NCI-H748 (cell line): ENCODE measurements around the gene GALNT2.

Experiments
- DNase-seq: peaks from one replicate; lab custom pipeline; 2025; ENCODE audit not compliant: unreplicated experiment; lab: John Stamatoyannopoulos, UW

GALNT2 gene

DNA sequence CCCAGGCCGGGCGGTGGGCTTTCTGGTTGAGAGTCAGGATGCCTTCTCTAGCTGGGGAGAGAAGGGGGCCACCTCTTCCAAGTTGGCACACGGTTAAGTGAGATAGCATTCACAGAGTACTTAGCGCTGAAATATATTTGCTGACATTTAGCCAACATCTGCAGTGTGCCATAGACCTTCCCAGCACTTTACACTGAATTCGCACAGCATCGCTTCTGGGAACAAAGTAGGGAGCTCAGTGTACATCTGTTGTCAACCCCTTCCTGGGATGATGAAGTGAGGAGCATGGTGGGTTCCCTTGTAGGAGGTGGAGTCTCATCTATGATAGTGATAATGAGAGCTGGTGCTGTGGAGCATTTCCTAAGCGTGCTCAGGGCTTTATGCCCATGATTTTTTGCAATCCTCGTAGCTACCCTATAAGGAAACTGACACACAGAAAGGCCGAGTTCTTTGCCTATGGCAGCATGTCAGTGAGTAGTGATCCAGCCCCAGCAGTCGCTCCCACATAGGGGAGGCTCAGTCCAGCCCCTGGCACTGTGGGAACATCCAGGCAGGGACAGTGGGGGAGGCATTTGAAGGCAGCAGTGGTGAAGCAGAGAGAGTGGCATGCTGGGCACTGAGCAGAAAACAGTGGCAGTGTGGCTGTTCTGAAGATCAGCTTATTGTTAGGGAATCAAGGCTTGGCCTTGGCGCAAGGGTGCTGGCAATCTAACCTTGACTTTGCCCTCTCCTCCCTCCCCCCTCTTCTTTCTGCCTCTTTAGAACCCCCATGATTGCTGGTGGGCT is 182.8 kb downstream of the GALNT2 start:
- no peak for DNase-seq

DNA sequence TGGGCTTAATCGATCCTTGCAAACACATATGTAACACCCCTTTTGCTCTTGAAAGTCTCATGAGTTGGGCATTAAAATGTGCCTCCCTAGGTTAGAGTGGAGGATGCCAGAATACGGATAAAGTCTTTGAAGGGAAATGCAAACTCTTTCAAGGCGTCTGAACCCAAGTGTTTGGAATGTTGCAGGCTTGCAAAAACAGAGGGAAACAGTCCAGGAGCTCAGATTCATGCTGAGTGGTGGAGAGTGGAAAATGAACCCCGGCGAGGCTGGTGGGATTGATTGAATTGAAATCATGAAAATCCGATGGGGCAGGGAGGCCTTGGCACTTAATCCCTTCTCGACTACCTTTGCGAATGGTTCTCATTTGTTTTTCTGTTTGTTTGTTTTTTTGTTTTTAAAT is 183.6 kb downstream of the GALNT2 start:
- no peak for DNase-seq

DNA sequence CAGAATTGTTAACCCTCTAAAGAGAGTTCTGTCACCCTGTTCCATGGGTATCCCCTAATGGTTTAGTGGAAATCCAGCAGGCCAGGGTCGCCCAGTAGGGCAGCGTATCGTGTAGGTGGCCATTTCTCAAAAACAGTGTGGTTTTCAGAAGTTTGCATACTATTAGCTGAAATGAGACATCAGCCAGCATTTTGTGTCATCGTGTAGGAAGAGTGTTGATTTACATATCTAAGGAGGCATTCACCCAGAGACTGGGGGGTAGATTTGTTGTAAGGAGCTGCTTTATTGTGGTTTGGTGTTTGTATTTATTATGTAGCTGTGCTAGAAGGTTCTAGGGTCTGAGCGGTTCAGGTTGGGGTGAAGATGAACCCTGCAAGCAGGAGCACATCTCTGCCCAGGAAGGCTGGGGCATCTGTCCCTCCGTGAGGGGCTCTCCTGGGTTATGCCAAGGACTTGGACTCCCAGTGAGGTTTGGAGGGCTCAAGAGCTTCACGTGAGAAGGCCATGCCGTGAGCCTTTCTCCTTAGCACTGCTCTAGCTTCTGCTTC is 184.7 kb downstream of the GALNT2 start:
- no peak for DNase-seq

DNA sequence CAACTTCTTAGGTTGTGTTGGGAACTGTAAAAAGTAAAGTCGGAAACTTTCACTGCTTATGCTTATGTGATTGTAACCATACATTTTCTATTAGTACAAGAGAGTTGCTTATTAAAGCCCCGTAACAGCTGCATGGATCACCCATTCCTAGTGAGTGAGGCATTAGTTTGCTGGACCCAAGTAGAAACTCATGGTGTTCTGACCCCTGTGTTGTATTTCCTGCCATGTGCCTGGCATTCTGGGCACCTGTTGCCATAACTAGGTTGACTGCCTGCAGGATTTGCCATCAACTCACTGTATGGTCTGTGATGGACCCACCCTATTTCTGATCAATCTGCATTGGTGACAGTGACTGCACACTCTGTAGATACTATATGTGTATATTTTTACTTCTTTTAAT is 186.1 kb downstream of the GALNT2 start:
- DNase-seq = no peak

DNA sequence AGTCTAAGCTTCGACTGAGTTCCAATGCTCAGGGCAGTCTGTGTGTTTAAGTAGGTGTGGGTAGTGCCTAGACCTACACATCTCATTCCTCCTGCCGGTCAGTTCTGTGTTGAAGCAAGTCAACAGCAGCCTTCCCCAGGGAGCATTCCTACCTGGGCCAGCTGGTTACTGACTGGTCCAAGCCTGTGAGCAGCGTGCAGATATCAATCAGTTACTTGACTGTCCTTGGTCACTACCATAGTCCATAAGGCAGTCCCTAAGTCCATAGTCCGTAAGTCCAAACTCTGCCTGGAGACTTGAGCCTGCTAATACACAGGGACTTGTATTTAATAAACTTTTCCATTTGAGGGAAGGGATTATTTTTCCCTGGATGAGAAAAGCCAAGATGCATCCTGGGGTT is 187.2 kb downstream of the GALNT2 start:
- DNase-seq = no peak

DNA sequence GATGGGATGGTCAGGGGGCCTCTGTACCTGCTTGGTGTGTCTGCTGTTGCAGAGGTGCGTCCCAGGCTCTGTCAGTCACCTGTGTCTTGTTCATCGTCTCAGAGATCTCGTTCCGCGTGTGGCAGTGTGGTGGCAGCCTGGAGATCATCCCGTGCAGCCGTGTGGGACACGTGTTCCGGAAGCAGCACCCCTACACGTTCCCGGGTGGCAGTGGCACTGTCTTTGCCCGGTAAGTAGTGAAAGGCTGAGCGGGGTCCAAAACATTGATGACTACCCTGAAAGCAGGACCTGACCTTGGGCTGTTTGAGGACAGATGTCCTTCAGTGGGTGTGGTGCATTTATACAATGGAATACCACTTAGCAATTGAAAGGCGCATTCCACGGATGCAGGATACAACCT is 188.1 kb downstream of the GALNT2 start:
- peak; percentile 53 for DNase-seq

DNA sequence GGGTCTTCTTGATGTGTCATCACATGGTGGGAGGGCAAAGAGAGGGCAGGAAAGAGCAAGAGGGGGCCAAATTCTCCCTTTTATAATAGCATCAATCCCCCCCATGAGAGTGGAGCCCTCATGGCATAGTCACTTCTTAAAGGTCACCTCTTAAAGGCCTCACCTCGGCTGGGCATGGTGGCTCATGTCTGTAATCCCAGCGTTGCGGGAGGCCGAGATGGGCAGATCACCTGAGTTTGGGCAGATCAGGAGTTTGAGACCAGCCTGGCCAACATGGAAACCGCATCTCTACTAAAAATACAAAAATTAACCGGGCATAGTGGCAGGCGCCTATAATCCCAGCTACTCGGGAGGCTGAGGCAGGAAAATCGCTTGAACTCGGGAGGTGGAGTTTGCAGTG is 189.0 kb downstream of the GALNT2 start:
- no peak for DNase-seq

DNA sequence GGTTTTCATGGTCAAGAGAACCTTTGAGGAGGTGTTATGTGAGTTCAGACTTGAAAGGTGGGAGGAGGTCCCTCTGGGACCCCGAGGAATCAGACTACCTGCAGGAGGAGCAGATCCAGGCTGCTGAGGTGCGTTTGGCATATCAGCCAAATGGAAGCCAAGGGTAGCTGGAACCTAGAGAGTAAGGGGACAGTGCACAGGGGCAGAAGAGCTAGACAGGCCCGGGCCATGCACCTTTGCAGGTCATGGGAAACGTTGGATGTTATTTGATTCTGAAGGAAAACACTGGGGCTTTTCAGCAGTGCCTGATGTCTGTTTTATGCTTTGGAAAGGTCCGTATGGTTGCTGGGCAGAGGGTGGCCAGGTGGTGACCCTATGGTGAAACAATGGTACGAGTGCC is 189.9 kb downstream of the GALNT2 start:
- no peak for DNase-seq

DNA sequence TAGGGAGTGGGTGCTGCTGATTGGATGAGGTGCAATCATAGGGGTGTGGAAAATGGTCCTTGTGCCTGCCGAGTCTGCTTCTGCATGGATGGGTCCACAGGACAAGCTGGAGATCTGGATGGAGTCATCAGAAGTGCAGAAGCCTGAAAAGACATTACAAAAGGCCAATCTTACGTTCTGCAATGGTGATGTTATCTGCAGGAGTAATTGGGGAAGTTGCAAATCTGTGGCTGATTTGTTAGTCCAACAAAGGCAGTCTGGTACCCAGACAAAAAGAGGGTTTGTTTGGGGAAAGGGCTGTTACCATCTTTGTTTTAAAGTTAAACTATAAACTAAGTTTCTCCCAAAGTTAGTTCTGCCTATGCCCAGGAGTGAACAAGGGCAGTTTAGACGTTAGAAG is 192.6 kb downstream of the GALNT2 start:
- no peak for DNase-seq

DNA sequence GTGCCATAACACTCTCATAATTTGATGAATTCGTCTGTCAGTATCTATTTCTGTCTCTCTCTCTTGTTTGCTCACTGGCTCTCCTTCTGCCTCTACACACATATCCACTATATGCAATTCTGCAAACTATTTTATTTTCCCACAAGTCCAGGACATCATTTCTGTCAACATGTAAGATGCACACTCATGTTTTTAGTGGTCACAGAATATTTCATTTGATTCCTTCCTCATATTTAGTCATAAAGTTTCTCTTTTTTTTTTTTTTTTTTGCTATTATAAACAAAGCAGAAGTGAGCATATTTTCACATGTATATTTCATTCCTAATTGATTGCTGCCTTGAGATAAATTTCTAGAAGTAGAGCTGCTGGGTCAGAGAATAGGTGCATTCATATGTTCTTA is 193.8 kb downstream of the GALNT2 start:
- no peak for DNase-seq

DNA sequence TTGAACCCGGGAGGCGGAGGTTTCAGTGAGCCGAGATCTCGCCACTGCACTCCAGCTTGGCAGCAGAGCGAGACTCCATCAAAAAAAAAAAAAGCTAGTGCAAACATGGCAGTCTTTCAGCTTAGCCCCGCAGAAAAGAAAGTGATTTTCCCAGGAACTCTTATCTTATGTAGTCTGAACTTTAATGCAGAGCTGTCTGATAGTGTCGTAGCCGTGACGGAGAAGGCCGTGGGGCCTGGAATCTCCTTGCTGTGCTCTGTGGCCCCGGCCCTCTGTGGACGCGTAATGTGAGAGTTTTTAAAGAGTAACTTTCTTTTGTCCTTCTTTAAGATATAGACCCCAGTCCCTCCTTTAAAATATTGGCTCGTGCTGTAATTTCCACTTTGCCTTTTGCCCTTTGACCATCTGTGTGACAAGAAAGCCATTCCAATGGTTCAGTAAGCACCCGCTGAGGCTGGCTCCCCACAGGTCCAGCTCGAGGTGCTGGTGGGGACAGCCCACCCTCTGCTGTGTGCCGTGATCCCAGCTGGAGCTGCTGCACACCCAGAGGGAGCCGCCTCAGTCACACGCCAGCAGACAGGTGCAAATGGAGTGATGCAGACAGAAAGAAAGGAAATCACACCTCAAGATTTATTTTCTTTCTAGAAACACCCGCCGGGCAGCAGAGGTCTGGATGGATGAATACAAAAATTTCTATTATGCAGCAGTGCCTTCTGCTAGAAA is 195.1 kb downstream of the GALNT2 start:
- no peak for DNase-seq

DNA sequence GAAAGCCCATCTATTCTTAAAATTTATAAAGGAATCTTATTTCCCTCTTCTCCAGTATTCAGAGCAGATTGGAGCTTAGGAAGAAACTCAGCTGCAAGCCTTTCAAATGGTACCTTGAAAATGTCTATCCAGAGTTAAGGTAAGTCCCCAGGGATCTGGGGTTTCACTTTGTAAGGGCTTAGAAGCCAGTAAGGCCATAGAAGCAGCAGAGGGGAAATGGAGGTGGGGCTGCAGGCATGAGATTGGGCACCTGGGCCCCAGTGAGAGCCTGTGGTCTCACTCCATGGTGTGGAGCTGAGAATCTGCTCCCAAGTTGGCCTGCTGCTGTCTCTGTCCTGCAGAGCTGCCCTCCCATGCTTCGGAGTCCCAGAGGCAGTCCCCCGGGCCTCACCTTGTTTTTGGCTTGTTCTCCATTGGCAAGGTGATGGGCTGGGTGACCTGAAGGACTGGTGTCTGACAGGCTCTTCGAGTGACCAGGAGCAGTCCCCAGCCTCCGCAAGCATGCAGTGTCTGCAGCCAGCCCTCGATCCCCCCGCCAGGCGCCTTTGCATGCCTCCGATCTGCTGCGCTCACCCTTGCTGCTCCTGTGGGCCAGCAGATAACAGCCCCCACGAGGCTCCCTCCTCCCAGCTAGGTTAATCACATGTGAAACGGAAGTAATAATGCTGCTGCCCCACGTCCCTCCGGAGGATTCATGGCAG is 196.0 kb downstream of the GALNT2 start:
- no peak for DNase-seq

DNA sequence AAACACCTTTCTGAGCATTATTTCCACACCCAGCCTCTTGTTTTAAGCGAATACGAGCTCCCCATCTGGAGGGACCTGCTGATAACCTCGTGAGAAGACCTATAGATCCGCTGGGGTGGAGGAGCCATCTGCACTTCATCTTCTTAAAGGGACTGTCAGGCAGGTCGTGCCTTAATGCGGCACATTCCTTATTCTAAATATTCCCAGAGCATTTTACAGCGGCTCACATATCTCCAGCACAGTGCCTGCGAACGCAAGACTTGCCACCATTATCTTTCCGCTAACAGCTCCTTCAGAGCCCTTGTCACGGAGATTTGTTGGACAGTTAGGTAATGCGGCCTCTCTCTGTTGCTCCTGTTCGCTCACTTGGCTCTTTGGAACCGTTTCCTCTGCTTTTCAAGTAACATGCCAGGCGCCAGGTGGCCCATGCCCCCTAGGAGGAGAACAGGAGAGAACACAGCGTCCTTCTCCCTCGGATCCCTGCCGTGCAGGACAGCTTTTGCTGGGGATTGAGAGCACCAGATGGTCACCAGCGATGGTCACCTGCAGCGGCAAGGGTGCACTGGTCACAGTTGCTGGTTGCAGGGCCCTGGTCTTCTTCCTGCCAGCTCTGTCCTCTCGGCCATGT is 196.6 kb downstream of the GALNT2 start:
- DNase-seq = no peak

DNA sequence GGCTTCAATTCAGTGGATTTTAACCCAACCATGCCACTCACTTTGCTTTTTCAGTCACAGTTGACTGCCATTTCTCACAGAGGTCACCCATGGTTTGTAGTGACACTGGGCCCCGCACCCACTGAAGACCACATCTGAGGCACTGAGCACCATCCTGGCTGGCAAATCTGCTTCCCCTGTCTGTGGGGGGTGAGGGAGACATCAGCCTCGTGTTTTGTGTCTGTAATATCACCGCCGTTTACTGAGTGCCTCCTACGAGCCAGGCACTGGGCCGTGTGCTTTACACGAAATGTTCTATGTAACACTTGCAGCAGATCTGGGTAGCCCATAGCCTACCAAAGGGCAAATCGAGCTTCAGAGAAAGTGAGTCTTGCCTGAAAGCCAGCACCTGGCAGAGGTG is 197.3 kb downstream of the GALNT2 start:
- no peak for DNase-seq

DNA sequence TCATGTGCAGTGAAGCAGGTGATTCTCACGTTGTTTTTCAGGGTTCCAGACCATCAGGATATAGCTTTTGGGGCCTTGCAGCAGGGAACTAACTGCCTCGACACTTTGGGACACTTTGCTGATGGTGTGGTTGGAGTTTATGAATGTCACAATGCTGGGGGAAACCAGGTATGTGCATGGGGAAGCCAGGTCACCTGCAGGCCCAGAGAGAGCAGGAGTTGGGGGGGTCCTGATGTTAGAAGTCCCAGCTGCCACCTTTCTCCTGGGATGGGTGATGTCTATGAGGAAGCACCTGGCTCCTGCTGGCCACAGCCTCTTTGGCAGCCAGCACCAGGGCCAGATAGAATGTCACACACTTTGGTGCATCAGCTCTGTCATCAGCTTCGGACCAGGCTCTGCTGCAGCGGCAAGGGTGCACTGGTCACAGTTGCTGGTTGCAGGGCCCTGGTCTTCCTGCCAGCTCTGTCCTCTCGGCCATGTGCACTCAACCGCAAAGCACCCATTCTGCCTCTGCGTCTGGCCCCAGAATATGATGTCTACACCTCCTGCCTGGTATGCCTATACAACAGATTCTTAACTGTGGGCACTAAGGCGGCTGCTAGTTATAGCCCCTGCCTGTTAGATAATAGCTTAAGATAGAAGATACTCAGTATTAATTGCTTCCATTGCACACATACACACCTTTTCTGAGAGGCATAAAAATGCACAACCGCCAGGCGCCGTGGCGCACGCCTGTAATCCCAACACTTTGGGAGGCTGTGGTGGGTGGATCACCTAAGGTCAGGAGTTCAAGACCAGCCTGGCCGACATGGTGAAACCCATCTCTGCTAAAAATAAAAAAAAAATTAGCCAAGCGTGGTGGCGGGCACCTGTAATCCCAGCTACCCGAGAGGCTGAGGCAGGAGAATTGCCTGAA is 198.4 kb downstream of the GALNT2 start:
- DNase-seq = no peak

DNA sequence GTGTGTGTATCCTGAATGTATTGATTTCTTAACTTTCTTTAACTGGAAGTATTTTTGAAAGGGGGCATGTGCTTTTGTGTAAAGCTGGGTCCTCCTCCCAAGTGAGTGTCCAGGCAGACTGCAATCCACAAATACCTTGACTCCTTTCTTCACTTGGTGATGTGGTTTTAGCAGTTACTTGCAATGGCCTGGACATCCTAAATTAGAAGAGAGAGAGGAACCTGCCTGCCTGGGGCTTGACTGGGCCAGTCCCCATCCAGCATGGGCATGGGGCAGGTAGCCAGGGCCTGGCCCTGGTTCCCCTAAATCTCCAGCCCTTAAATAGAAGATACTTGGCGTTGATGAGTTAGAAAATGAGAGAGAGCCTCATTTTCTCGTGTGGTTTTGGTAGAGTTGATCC is 199.4 kb downstream of the GALNT2 start:
- DNase-seq = no peak

DNA sequence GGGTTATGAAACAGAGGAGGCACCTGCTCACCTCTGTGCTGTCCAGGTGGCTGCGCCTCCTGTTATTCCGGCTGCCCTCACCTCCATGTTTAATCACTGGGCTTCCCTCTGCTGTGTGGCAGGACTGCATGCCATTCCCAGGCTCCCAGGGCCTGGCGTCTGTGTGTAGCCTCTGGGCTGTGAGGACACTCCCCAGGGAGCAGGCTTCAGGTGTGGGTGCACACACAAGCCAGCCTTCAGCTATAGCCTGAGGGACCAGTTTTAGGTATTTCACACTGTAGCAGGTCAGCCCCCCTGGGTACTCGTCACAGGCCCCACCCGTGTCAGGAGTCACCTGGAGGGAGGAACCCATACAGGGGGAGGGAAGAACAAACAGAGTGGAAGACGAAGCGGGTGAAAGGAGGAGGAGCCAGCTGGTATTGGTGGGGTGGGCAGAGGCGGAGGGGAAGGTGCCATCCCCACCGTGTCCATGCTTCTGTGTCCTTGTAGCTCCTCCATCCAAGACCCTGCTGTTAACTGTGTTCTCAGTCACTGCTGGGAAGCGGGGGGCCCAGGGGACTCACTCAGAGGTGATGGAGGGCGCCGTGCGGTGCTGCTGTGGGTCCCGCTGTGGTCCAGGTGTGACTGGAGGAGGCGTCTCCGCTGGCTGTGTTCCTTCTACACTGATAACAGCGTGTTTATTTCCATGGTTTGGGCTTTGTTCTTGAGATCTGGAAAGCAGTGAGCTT is 200.5 kb downstream of the GALNT2 start:
- peak; percentile 71 for DNase-seq

DNA sequence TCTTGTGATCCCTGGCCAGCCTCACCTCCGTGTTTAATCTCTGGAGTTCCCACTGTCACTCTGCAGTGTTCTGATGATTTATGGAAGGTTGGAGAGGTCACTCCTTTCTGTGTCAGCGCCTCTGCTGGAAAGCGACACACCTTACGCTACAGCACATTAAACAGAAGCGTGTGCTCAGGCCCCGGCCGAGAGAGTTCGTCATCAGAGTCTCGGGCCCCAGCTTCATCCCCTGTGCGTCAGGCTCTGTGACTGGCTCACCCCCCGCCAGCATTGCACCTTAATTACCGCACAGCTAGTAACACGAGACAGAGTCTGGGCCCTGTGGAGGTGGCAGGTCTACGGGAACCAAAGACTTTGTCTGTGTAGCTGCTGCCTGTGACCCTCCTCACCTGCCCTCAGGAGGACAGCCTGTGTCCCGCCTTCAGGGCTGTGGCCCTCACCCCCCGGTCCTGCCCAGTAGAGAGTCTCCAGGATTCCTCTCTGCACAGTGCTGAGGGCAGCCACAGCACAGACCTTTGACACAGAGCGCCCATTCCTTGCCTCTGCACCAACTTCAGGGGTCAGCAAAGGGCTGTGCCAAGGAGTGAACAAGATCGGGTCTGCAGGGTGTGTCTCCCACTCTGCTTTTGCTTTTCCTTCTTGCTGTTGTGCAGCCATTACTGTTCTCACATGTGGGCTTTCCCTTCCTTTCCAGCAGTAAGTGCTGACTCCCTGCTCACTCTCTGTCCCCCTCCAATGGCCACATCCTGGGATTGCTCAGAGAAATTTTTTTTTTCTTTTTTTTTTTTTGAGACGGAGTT is 201.5 kb downstream of the GALNT2 start:
- DNase-seq = peak; percentile 70

DNA sequence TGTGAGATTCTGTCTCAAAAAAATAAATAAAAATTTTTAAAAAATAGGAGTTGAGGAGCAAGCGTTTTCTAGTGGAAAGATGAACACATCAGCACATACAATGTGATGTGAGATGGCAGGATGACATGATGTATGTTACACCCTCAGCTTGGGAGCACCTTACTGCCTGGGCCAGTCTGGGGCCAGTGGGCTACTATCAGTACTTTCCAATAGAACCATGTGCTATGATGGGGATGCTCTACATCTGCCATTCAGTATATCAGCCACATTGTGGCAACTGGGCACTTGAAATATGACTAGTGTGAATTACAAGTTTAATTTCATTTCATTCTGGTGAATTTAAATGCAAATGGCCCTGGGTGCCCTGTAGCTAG is 203.1 kb downstream of the GALNT2 start:
- DNase-seq = no peak
